ENCODE measurements around the gene HTRA1.

DNA sequence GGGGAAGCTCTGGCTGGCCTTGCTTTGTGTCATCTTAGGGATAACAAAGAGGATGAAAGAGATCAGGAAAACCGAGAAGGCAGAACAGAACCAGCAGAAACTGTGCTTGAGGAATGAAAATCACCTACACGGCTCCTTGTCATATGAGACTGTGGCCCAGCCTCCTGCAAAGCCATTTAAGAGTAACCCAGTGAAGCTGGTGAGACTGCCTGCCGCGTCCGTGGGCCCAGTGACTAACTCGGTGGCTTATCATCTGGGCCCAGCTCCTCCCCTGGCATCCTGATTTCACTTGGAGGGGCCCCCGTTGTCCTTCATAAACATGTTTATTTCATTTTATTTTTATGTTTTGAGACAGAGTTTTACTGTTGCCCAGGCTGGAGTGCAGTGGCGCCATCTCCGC lies 30.7 kb downstream of the HTRA1 start:
- TF ChIP-seq, protein P1, sequence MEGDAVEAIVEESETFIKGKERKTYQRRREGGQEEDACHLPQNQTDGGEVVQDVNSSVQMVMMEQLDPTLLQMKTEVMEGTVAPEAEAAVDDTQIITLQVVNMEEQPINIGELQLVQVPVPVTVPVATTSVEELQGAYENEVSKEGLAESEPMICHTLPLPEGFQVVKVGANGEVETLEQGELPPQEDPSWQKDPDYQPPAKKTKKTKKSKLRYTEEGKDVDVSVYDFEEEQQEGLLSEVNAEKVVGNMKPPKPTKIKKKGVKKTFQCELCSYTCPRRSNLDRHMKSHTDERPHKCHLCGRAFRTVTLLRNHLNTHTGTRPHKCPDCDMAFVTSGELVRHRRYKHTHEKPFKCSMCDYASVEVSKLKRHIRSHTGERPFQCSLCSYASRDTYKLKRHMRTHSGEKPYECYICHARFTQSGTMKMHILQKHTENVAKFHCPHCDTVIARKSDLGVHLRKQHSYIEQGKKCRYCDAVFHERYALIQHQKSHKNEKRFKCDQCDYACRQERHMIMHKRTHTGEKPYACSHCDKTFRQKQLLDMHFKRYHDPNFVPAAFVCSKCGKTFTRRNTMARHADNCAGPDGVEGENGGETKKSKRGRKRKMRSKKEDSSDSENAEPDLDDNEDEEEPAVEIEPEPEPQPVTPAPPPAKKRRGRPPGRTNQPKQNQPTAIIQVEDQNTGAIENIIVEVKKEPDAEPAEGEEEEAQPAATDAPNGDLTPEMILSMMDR (IDR thresholded peaks at IDR 0.05), result no peak
- TF ChIP-seq POLR2A (IDR thresholded peaks at IDR 0.05), result no peak
